Measurements from ENCODE around the gene NR2C2. TPM values are rescaled to one million over a fixed set of nuclear protein-coding genes. Genes with fewer than 3 reads are reported as not detected.

Gene NR2C2
- total RNA-seq, 4 donors from 2014 or later, result 55.6 to 84.3 (median 69.1) TPM

- no peak for DNase-seq
- peaks cover 0 to 69% (median 0%) of the 10 kb centered on the region in 3 donors for H3K36me3 ChIP-seq
Measured at GRCh38 chr3:15052335-15053242, 105.2 kb downstream of the NR2C2 start.

GRCh38 chr3:15053541-15053940 is 106.2 kb downstream of the NR2C2 start:
- Histone ChIP-seq H3K27me3 (no peaks in the 10 kb centered on the region), H3K4me1 (peaks cover 0 to 6% (median 3%) of the 10 kb centered on the region in 4 donors), H3K4me3 (no peak overlapping the region), H3K9me3 (no peaks in the 10 kb centered on the region), H3K27ac (no peak overlapping the region), H3K36me3 (peaks cover 0 to 69% (median 0%) of the 10 kb centered on the region in 3 donors)
- DNase-seq, result no peak
- TF ChIP-seq POLR2A (IDR thresholded peaks at IDR 0.05) (no peak), CTCF (IDR thresholded peaks at IDR 0.05) (no peak)

More at GRCh38 chr3:15052335-15053242, 105.2 kb downstream of the NR2C2 start:
- Histone ChIP-seq H3K27me3 (no peaks in the 10 kb centered on the region), H3K9me3 (no peaks in the 10 kb centered on the region), H3K27ac (peak overlapping the region in 1 of 4 donors; percentile 50), H3K4me1 (peaks cover 0 to 6% (median 3%) of the 10 kb centered on the region in 4 donors), H3K4me3 (no peak overlapping the region)
- TF ChIP-seq CTCF (IDR thresholded peaks at IDR 0.05), result no peak

- peaks cover 0 to 6% (median 3%) of the 10 kb centered on the region in 4 donors for H3K4me1 ChIP-seq
- DNase-seq, result peak in 2 of 3 donors; percentile 67 to 69
- H3K27ac ChIP-seq, result peak overlapping the region in 1 of 4 donors; percentile 28
- H3K36me3 ChIP-seq, result peaks cover 0 to 63% (median 0%) of the 10 kb centered on the region in 3 donors
- H3K27me3 ChIP-seq, result no peaks in the 10 kb centered on the region
- no peak for TF ChIP-seq CTCF (IDR thresholded peaks at IDR 0.05)
- no peak for TF ChIP-seq POLR2A (IDR thresholded peaks at IDR 0.05)
- H3K9me3 ChIP-seq, result no peaks in the 10 kb centered on the region
- H3K4me3 ChIP-seq, result no peak overlapping the region
Measured at GRCh38 chr3:15055019-15055557, 107.7 kb downstream of the NR2C2 start.

- H3K36me3 ChIP-seq, result peaks cover 0 to 48% (median 0%) of the 10 kb centered on the region in 3 donors
- H3K27me3 ChIP-seq, result no peaks in the 10 kb centered on the region
- TF ChIP-seq POLR2A (IDR thresholded peaks at IDR 0.05), result no peak
- DNase-seq, result no peak
- H3K4me3 ChIP-seq, result no peak overlapping the region
- no peak overlapping the region for H3K27ac ChIP-seq
- H3K9me3 ChIP-seq, result no peaks in the 10 kb centered on the region
- no peaks in the 10 kb centered on the region for H3K4me1 ChIP-seq
Measured at GRCh38 chr3:15056676-15057404, 109.5 kb downstream of the NR2C2 start.

- Histone ChIP-seq H3K4me3 (no peak overlapping the region), H3K27ac (no peak overlapping the region), H3K36me3 (peaks cover 0 to 33% (median 0%) of the 10 kb centered on the region in 3 donors), H3K27me3 (no peaks in the 10 kb centered on the region), H3K4me1 (peaks cover 0 to 14% (median 6%) of the 10 kb centered on the region in 4 donors), H3K9me3 (no peaks in the 10 kb centered on the region)
- TF ChIP-seq CTCF (IDR thresholded peaks at IDR 0.05) (no peak), POLR2A (IDR thresholded peaks at IDR 0.05) (no peak)
- DNase-seq, result no peak
Measured at GRCh38 chr3:15060029-15060428, 112.6 kb downstream of the NR2C2 start.
